ENCODE measurements around the gene TFRC.

DNA sequence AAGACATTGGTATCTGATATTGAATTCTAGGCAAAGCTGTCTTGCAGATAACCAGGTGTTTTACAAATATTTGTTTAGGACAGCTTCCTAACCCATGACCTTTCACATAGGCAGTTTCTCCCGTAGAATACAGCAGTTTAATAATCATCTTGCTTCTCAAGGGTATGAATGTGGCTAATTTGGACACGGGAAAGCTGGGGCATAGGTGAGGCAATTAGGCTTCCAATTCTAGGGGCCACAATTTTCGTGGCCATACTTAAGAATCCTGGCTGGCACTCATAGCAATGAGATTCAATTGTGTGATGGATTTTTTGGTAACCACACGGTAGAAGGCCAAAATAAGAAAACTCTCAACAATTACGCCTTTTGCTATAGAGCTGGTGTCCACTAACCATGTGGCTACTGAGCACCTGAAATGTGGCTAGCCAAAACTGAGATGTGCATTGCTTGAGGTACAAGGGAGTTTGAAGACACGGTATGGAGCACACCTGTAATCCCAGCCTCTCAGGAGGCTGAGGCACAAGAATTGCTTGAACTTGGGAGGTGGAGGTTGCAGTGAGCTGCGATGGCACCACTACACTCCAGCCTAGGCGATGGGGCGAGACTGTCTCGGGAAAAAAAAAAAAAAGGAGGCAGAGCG, 34.4 kb downstream of the TFRC start:
- no peak for TF ChIP-seq POLR2A (IDR thresholded peaks at IDR 0.05)
- TF ChIP-seq, protein P1, sequence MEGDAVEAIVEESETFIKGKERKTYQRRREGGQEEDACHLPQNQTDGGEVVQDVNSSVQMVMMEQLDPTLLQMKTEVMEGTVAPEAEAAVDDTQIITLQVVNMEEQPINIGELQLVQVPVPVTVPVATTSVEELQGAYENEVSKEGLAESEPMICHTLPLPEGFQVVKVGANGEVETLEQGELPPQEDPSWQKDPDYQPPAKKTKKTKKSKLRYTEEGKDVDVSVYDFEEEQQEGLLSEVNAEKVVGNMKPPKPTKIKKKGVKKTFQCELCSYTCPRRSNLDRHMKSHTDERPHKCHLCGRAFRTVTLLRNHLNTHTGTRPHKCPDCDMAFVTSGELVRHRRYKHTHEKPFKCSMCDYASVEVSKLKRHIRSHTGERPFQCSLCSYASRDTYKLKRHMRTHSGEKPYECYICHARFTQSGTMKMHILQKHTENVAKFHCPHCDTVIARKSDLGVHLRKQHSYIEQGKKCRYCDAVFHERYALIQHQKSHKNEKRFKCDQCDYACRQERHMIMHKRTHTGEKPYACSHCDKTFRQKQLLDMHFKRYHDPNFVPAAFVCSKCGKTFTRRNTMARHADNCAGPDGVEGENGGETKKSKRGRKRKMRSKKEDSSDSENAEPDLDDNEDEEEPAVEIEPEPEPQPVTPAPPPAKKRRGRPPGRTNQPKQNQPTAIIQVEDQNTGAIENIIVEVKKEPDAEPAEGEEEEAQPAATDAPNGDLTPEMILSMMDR (IDR thresholded peaks at IDR 0.05): no peak
